ENCODE data around the gene DMWD. TPM values are rescaled to one million over a fixed set of nuclear protein-coding genes. Genes with fewer than 3 reads are reported as not detected.

DMWD gene
- total RNA-seq, 1 experiment from 2014 or later, result 24.3 TPM

DNA sequence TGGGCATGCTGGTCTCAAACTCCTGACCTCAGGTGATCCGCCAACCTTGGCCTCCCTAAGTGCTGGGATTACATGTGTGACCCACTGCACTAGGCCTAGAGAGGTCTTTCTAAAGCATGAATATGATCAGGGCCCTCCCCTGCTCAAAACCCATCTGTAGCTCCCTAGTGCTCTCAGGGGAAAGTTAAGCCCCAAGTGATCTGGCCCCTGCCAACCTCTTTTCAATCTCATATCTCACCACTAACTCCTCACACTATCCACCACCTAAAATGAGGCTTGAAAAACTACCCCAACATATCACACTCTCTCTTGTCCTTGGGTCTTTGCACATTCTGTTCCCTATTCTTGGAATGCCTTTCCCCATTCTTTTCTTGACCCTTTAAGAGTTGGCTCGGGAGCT lies 2.0 kb upstream of the DMWD start:
- in situ Hi-C loops (cut with HindIII; ENCODE audit: low pct_unique_long_range_greater_than_20kb, low sequenced_read_pairs), result no loop called here
- no peak for DNase-seq (ENCODE audit: low read depth, low spot score)

DNA sequence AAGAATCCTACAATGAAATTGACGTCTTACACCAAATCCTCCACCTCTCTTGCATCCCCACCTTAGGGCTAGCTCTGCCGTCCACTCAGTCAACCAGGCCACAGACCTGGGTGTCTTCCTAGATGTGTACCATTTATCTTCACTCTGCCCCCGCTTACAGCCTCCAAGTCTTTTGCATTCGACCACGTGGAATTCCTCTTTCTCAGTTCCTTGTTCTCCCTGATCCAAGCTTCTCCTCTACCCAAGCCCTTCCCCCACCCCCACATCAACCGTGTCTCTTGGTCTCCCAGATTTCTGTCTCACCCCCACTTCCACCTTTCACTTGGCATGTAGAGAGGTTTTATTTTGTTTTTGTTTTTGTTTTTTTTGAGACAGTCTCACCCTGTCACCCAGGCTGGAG lies 1.2 kb upstream of the DMWD start:
- no peak for DNase-seq (ENCODE audit: low read depth, low spot score)
- in situ Hi-C loops (cut with HindIII; ENCODE audit: low pct_unique_long_range_greater_than_20kb, low sequenced_read_pairs), result no loop called here

DNA sequence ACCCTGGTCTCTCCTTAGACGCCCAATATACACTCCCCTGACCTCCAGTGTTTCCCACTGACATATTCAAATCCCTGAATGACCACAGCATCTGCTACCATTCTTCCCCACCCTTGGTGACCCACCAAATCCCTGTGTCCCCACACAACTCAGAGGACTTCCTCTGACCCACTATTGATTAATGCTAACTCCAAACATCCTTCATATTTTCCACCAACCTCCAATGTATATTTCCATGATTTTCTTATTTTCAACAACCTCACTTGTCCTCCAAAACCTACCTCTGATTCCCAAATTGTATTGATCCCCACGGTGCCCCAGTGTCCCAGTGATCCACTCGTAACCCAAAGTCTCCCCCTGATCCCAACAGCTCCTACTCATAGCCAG lies 526 bp upstream of the DMWD start:
- DNase-seq (ENCODE audit: low read depth, low spot score), result no peak
- in situ Hi-C loops (cut with HindIII; ENCODE audit: low pct_unique_long_range_greater_than_20kb, low sequenced_read_pairs), result no loop called here

DNA sequence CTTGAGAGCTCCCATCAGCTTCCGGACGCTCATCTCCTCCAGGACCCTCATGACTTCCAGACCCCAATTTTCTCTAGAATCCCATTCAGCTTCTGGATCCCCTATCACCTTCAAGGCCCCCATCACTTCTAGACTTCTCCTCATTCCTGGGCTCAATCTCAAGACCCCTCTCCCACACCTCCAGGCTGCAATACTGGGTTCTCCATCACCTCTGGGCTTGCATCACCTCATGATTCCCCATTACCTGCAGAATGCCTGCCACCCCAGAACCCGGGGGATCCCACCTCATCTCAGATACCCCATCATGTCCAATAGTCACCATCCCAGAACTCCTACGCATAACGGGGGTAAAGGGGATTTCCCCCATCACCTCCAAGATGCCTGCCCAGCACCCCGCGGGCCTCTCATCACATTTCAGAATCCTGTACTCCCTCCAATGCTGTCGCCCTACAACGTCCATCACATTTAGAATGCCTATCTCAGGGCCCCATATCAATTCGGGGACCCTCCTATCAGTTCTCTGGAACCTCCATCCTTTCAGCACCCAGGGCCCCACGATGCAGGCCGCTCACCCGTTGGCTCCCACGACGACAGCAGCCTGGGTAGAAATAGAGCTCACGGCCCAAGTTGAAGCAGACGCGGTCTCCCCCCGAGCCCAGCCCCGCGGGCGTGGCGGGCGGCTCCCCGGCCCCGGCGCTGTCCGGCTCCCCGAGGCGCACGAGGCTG lies 738 bp downstream of the DMWD start:
- DNase-seq (ENCODE audit: low read depth, low spot score), result no peak
- in situ Hi-C loops (cut with HindIII; ENCODE audit: low pct_unique_long_range_greater_than_20kb, low sequenced_read_pairs), result no loop called here

DNA sequence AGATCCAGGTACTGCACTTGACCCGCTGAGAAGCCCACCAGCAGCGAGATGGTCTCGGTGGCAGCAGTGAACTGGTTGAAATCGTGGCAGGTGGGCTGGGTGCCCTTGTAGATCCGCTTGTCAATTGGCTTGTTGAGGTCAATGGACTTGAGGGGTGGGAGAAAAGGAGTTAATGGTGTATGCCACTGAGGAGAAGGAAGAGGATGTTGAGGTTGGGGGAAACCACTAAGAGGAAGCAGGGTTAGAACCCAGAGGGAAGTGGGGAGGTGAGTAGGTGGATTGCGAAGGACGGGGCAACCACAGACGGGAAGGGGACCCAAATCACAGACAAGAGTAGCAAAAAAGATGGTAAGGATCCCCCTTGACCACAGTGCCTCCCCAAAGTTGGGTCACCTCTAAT lies 1.7 kb downstream of the DMWD start:
- in situ Hi-C loops (cut with HindIII; ENCODE audit: low pct_unique_long_range_greater_than_20kb, low sequenced_read_pairs), result no loop called here
- no peak for DNase-seq (ENCODE audit: low read depth, low spot score)

DNA sequence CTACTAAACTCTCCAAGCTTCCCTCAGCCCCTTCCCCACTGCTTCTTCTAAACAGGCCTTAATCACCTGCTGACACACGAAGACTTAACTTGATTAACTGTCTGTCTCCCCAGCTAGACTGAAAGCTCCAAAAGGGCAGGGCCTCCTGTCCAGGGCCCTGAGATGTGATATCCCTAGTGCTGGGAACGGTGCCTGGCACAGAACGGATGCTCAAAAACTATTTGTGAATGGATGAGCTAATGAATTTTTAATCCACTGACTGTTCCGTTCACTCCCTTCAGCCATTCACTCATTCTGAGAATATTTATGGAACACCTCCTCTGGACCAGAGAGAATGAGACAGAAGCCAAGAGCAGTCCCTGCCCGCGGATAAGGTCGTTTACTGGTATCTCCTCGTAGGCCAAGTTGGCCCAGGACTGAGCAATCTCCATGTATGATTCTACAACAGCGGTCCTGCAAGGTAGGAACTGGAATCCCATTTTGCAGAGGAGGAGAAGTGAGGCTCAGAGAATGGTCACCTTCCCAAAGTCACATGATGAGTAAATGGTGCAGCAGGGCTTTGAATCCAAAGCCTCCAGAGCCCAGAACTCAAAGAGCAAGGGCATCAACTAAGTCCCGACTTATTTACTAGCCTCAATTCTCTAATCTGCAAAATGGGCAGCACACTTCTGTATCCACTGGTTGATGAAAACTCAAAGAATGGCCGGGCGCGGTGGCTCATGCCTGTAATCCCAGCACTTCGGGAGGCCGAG lies 3.4 kb downstream of the DMWD start:
- in situ Hi-C loops (cut with HindIII; ENCODE audit: low pct_unique_long_range_greater_than_20kb, low sequenced_read_pairs), result no loop called here
- DNase-seq (ENCODE audit: low read depth, low spot score), result no peak

DNA sequence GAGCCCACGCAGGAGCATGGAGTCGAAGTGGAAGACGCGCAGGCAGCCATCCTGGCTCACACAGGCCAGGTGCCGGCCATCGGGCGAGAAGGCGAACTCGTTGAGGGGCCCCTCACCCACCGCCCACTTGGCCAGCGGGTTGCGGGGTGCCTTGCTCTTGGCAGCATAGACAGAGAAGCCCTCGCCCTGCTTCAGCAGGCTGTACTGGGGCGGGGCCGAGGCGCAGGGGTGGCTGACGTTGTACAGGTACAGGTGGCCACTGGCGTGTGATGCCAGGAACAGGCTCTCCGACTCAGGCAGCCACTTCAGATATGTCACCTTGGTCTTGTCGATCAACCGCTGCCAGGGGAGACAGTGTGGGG lies 6.1 kb downstream of the DMWD start:
- in situ Hi-C loops (cut with HindIII; ENCODE audit: low pct_unique_long_range_greater_than_20kb, low sequenced_read_pairs), result no loop called here
- DNase-seq (ENCODE audit: low read depth, low spot score), result no peak

DNA sequence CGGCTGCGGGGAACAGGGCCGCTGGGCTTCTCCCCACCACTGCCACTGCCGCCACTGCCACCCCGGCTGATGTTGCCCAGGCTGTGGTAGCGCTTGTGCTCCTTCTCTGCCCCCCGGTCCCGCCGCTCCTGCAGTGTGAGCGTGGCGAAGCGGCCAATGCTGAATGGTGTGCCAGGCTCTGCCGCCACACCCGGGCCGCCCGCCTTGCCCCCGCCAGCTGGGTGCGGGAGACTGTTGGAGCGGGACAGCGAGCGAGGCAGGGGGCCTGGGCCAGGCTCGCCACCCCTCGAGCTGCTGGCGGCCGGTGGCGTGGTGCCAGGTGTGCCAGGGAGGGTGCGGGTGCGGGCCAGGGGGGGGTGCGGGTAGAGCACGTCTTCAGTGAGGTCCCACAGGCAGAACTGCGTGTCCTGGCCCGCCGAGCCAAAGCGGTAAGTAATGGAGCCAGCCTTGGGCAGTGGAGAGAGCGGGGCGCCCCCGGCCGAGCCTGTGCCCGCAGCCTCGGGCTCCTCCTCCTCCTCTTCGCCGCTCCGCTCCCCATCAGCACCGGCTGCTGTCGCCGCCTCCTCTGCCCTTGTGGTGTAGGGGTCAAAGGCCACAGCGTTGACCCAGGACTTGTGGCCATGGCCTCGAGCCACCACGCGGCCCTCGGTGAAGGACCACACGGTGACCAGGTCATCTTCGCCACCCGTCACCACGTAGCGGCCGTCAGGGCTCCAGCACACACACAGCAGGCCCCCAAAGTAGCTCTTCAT lies 6.7 kb downstream of the DMWD start:
- no peak for DNase-seq (ENCODE audit: low read depth, low spot score)
- in situ Hi-C loops (cut with HindIII; ENCODE audit: low pct_unique_long_range_greater_than_20kb, low sequenced_read_pairs), result no loop called here

DNA sequence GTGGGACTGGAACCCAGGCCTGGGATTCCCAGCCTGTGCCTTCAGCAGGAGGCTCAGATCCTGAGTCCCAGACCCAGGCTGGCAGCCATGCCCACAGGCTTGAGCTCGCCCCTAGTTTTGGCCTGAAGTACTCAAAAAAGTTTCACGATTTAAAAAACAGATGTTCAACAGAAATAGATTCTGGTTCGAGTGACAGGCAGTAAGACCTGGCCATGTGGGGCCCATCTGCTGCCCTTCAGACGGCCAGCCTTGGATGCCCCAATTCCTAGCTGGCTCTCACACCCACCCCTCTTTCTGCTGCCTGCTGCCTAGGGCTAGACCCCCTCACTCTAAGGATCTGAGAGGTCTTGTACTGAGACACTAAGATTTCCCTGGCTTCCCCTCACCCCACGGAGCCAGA lies 7.5 kb downstream of the DMWD start:
- DNase-seq (ENCODE audit: low read depth, low spot score), result no peak
- in situ Hi-C loops (cut with HindIII; ENCODE audit: low pct_unique_long_range_greater_than_20kb, low sequenced_read_pairs), result no loop called here

DNA sequence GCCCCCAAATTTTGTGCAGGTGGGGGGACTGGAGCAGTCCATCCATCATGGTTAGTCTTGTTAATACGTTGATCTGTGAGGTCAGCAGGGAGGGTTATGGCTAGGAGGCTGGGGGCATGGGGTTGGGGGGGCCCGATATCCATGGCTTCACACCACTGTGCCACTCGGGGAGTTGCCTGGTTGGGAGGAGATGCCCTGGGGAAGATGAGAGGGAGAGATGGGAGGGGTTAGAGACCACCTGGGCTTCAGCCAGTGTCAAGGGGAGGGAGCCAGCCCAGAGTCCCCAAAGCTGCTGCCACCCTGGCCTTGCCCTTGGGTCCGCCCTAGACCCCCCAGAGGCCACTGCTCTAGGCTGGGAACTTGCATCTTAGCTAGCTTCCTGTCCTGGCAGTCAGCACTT lies 8.5 kb downstream of the DMWD start:
- no peak for DNase-seq (ENCODE audit: low read depth, low spot score)
- in situ Hi-C loops (cut with HindIII; ENCODE audit: low pct_unique_long_range_greater_than_20kb, low sequenced_read_pairs), result no loop called here

DNA sequence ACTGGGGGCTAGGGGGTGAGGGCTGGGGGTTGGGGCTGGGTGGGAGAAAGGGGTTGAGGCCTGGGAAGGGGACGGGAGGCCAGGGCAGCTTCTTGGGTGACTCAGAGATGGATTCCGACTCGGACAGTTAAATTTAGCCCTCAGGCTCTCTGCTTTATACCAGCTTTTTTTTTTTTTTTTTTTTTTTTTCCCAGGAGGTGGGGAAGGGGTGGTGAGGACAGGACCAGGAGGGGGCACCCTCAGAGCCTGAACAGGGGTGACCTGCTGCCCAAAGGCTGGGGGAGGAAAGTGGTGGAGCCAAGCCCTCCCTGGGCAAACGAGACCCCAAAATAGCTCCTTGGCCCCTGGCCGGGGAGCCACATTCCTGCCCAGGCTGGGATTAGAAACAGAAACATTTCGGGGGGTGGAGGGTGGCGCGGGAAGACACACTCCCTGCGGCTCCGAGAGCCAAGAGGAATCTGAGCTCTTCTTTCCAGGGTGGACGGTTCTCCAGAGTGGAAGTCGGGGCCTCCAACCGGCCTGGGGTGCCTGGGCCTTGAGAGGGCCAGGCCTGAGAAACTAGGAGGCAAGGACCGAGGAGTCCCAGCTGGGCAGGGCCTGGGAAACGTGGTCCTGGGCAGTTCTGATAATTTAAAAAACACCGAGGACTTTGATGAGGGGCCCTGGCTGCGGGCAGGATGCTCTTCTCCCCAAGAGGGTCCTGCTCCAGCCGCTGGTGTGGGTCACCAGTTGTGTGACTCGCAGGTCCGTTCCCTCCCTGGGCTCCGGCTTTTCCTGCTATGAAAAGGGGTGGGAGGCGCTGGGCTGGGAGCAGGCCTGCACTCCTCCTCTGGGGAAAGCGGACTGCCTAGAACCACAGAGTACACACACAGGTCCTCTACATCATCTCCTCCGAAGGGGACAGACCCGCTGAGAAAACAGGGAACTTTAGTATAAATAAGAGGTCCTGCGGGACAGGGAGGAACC lies 9.5 kb downstream of the DMWD start:
- DNase-seq (ENCODE audit: low read depth, low spot score), result no peak
- in situ Hi-C loops (cut with HindIII; ENCODE audit: low pct_unique_long_range_greater_than_20kb, low sequenced_read_pairs), result no loop called here

DNA sequence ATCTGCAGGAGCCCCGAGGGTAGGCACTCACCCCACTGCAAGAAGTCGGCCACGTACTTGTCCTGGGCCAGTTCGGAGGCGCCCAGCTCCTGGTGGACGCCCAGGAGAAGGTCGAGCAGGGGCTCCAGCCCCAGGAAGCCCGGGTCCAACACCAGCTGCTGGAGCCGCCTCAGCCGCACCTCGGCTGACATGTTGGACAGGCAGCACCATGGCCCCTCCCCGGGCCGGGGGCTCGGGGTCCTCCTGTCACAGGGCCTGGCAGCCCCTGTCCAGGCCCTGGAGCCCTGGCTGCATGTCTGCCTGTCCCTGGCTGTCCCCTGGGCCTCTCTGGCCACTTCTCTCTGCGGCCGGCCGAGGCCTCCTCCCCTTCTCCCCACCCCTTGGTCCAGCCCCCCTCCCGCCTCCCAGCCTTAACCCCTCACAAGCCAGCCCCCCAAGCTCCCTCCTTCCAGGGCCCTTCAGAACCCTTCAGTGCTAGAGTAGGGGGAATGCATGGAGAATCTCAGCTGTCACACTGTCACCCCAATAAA lies 10.4 kb downstream of the DMWD start, which contains the start of gene DMPK:
DMPK (minus strand) TSS at position 329 of the 530 bp plus-strand sequence; CDS start at position 191, 138 bp downstream.
- no peak for DNase-seq (ENCODE audit: low read depth, low spot score)
- in situ Hi-C loops (cut with HindIII; ENCODE audit: low pct_unique_long_range_greater_than_20kb, low sequenced_read_pairs), result no loop called here

DNA sequence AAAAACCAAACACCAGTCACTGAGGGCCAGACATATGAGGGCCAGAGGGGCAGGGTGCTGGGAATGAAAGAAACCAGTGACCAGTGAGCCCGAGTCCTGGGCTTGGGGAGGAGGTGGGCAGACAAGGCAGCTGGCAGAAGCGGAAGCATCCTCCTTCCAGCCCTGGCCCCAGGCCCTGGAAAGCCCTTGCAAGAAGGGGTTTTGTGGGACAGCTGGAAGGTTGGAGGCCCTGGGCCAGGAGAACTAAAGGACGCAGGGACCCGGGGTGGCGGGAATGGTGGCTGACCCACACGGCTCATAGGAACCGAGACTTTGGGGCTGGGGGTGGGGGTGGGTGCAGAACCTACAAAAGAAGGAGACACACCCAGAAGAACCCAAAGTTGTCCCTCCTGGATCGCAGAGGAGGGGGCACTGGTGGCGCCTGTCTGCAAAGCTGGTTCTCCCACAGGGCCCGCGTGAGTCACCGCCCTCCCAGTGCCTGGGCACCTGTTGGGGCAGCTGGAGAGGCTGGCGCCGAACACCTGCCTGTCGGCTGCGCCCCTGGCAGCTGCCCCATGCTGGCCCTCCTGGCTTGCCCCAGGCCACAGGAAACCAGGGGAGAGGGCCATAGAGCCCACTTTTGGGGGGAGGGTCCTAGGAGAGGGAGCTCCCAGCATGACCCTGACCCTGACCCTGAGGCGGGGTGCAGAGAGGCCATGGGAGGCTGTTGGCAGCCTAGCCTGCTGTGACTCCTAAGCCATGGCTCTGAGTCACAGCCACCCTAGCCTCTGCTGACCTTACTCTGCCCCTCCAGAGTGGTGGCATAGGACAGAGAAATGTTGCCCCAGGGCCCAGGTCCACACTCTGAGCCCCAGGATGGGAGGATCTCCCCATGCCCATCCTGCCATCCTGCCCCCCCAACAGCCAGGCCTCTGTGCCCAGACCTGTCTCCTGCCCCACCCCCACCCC lies 11.2 kb downstream of the DMWD start:
- no peak for DNase-seq (ENCODE audit: low read depth, low spot score)
- in situ Hi-C loops (cut with HindIII; ENCODE audit: low pct_unique_long_range_greater_than_20kb, low sequenced_read_pairs), result no loop called here

DNA sequence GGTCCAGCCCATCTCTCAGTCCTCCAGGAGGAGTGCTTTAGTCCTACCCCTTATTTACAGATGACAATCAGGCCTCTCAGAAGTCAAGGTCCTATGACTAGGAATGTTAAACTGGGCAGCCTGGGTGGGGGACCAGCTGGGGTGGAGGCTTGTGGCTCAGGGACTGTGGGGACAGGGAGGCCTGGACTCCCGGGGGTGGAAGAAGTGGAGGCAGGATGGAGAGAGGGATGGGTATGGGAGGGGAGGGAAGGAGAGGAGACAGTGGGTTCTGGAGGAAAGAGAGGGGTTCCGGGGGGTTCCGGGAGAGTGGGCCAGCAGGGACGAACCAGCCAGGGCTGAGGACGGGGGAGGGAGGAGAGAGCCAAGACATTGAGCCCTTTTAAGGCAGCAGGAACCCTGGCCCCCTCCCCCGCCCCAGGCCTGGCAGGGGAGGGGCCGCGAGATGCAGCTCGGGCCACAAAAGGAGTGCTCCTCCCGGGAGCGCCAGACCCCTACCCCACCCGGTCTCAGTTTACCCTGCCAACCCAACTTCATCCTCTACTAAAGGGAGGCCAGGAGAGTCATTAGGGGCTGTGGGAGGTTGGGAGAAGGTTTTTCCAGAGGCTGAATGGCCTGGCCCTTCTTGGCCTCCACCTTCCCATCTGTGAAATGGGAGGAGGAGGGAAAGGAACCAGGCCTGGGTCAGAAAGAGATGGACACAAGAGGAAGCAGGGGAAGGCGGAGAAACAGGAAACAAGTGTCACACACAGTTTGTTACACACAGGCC lies 12.0 kb downstream of the DMWD start:
- DNase-seq (ENCODE audit: low read depth, low spot score), result no peak
- in situ Hi-C loops (cut with HindIII; ENCODE audit: low pct_unique_long_range_greater_than_20kb, low sequenced_read_pairs), result no loop called here

DNA sequence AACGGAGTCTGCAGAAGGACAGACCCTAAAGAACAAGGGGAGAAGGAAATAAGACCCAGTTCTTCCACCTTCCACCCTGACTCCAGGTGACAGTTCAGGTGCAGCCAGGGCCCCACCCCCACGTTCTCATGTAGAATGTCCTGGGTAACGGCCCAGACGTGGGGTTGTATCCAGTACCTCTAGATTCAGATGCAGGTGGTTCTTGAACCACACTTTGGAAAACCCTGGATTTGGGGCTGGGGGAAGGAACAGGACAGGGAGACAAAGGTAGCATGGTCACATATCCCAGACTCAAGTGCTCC lies 12.5 kb downstream of the DMWD start:
- DNase-seq (ENCODE audit: low read depth, low spot score), result no peak
- in situ Hi-C loops (cut with HindIII; ENCODE audit: low pct_unique_long_range_greater_than_20kb, low sequenced_read_pairs), result no loop called here
